ENCODE measurements around the gene KLHL6. TPM values are rescaled to one million over a fixed set of nuclear protein-coding genes. Genes with fewer than 3 reads are reported as not detected.

KLHL6 gene
- total and polyA plus RNA-seq, 2 of the 8 experiments (the other 6 are each of a cell fraction or from before 2014, with no cell fraction given): 0.05 TPM; not detected in 1

GRCh38 chr3:183486472-183486871, 69.0 kb downstream of the KLHL6 start (continued):
- no peak for TF ChIP-seq CHD7 (IDR thresholded peaks at IDR 0.05; ENCODE audit: insufficient replicate concordance, low read length)
- no peak for TF ChIP-seq TAF1 (IDR thresholded peaks at IDR 0.05; ENCODE audit: low read depth, low read length)
- TF ChIP-seq, protein P1, sequence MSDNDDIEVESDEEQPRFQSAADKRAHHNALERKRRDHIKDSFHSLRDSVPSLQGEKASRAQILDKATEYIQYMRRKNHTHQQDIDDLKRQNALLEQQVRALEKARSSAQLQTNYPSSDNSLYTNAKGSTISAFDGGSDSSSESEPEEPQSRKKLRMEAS (IDR thresholded peaks at IDR 0.05): 0 out of 2 replicates have a peak, but pooled peaks have one; percentile 27
